ENCODE data around the gene PTPN4. TPM values are rescaled to one million over a fixed set of nuclear protein-coding genes. Genes with fewer than 3 reads are reported as not detected.

Gene PTPN4
- polyA plus RNA-seq, 1 experiment = 11.8 TPM

- POLR2A ChIA-PET = no interaction called here
- CTCF ChIA-PET = interaction anchor here (5.7 kb wide), 1 partner anchor 12 kb away, joined by 40 read pairs; no protein-coding TSS in a partner anchor
- Histone ChIP-seq H3K36me3 (ENCODE audit: control insufficient read depth, insufficient read depth, low read length) (no peaks in the 10 kb centered on the region), H3K4me3 (ENCODE audit: low read depth, low read length) (no peak overlapping the region), H3K27me3 (ENCODE audit: control insufficient read depth, insufficient read depth, low read length) (peaks cover 2% of the 10 kb centered on the region; the same call in 1 of the 2 replicates)
- no peak for DNase-seq (ENCODE audit: low read depth)
- TF ChIP-seq, protein P1, sequence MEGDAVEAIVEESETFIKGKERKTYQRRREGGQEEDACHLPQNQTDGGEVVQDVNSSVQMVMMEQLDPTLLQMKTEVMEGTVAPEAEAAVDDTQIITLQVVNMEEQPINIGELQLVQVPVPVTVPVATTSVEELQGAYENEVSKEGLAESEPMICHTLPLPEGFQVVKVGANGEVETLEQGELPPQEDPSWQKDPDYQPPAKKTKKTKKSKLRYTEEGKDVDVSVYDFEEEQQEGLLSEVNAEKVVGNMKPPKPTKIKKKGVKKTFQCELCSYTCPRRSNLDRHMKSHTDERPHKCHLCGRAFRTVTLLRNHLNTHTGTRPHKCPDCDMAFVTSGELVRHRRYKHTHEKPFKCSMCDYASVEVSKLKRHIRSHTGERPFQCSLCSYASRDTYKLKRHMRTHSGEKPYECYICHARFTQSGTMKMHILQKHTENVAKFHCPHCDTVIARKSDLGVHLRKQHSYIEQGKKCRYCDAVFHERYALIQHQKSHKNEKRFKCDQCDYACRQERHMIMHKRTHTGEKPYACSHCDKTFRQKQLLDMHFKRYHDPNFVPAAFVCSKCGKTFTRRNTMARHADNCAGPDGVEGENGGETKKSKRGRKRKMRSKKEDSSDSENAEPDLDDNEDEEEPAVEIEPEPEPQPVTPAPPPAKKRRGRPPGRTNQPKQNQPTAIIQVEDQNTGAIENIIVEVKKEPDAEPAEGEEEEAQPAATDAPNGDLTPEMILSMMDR (IDR thresholded peaks at IDR 0.05; ENCODE audit: insufficient read depth, low read depth, low read length) = no peak
These were observed 44.1 kb upstream of the PTPN4 start for GRCh38 chr2:119715409-119716283.

GRCh38 chr2:119716284-119716672, 43.4 kb upstream of the PTPN4 start:
- Histone ChIP-seq H3K27me3 (ENCODE audit: control insufficient read depth, insufficient read depth, low read length) (peaks cover 2% of the 10 kb centered on the region; the same call in 1 of the 2 replicates), H3K4me3 (ENCODE audit: low read depth, low read length) (no peak overlapping the region), H3K36me3 (ENCODE audit: control insufficient read depth, insufficient read depth, low read length) (no peaks in the 10 kb centered on the region)
- TF ChIP-seq, protein P1 (IDR thresholded peaks at IDR 0.05; ENCODE audit: insufficient read depth, low read depth, low read length) = no peak
- no peak for DNase-seq (ENCODE audit: low read depth)
- POLR2A ChIA-PET = no interaction called here
- CTCF ChIA-PET = interaction anchor here (5.7 kb wide), 1 partner anchor 13 kb away, joined by 40 read pairs; no protein-coding TSS in a partner anchor

- DNase-seq (ENCODE audit: low read depth) = no peak
- TF ChIP-seq, protein P1 (IDR thresholded peaks at IDR 0.05; ENCODE audit: insufficient read depth, low read depth, low read length) = no peak
- Histone ChIP-seq H3K4me3 (ENCODE audit: low read depth, low read length) (no peak overlapping the region), H3K27me3 (ENCODE audit: control insufficient read depth, insufficient read depth, low read length) (peaks cover 2% of the 10 kb centered on the region; the same call in 1 of the 2 replicates), H3K36me3 (ENCODE audit: control insufficient read depth, insufficient read depth, low read length) (no peaks in the 10 kb centered on the region)
- CTCF ChIA-PET = interaction anchor here (0.6 to 2.8 kb wide), 8 partner anchors 9 to 265 kb away, joined by 3 to 7 read pairs (median 3); no protein-coding TSS in a partner anchor
- POLR2A ChIA-PET = interaction anchor here (0.5 kb wide), 1 partner anchor 41 kb away, joined by 3 read pairs; the partner anchor contains the start of gene PTPN4
These were observed 41.0 kb upstream of the PTPN4 start for GRCh38 chr2:119718501-119719260.

DNA sequence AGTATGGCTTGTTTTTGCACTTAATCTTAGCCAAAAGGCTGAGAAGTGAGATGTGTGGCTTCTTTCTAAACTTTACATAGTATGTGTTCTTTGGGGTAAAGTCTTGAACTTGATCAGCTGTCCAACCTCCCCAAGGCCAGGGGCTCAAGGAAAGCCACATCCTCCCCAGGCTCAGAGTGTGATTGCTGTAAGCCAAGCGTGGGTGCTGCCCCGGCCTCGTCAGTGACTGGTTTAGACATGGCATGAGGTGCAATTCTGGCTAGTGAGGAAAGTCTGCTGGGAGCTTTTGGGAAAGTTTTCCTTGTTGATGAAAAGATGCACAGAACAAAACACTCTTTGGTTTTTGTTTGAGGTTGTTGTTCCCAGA, 40.5 kb upstream of the PTPN4 start:
- TF ChIP-seq, protein P1 (IDR thresholded peaks at IDR 0.05; ENCODE audit: insufficient read depth, low read depth, low read length) = no peak

DNA sequence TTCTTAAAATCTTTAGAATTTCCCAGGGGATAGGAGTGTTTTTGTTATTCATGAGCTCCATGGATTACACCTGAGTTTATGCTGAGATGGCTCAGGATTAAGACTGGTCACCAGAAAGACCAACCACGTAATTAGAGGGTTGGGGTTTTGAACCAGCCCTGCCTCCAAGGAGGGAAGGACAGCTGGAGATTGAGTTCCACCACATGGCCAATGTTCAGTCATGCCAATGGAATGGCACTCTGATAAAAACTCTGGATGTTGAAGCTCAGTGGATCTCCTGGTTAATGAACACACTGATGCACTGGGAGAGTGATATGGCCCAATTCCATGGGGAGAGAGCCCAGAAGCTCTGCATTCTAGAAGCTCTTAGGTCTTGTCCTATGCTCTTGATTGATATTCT, 38.7 kb upstream of the PTPN4 start:
- TF ChIP-seq, protein P1 (IDR thresholded peaks at IDR 0.05; ENCODE audit: insufficient read depth, low read depth, low read length) = no peak
- H3K27me3 ChIP-seq (ENCODE audit: control insufficient read depth, insufficient read depth, low read length) = no peaks in the 10 kb centered on the region
- CTCF ChIA-PET = interaction anchor here (0.9 to 1.4 kb wide), 4 partner anchors 10 to 104 kb away, joined by 3 to 6 read pairs (median 3); no protein-coding TSS in a partner anchor
- no peaks in the 10 kb centered on the region for H3K36me3 ChIP-seq (ENCODE audit: control insufficient read depth, insufficient read depth, low read length)
- POLR2A ChIA-PET = no interaction called here
- no peak overlapping the region for H3K4me3 ChIP-seq (ENCODE audit: low read depth, low read length)
- no peak for DNase-seq (ENCODE audit: low read depth)

More for the DNA sequence above, 40.5 kb upstream of the PTPN4 start:
- Histone ChIP-seq H3K4me3 (ENCODE audit: low read depth, low read length) (no peak overlapping the region), H3K36me3 (ENCODE audit: control insufficient read depth, insufficient read depth, low read length) (no peaks in the 10 kb centered on the region), H3K27me3 (ENCODE audit: control insufficient read depth, insufficient read depth, low read length) (no peaks in the 10 kb centered on the region)
- ChIA-PET CTCF (interaction anchor here (0.6 to 2.8 kb wide), 7 partner anchors 9 to 265 kb away, joined by 3 to 7 read pairs (median 3); no protein-coding TSS in a partner anchor), POLR2A (no interaction called here)
- DNase-seq (ENCODE audit: low read depth) = no peak
